Keratinocyte (primary cell): ENCODE results near the gene WSB1.

Experiments
- CTCF ChIP-seq, 3 experiments: IDR thresholded peaks in 1 of 3; conservative IDR thresholded peaks in 1 of 3; optimal IDR thresholded peaks in 1 of 3; 2 replicates in 2 of 3; 3 replicates in 1 of 3; pipeline versions ENCODE3 to v1.5.1; 2011; ENCODE audit warnings: low read length in 3 of 3, mild to moderate bottlenecking in 3 of 3, moderate library complexity in 2 of 3, control low read depth in 1 of 3, inconsistent platforms in 1 of 3; ENCODE audit not compliant: insufficient read depth in 2 of 3; ENCODE audit errors: extremely low read depth in 1 of 3
- EZH2 ChIP-seq: IDR thresholded peaks from one replicate; pipeline ENCODE4 v1.6.1; 2012; ENCODE audit warnings: inconsistent platforms, mild to moderate bottlenecking, low read length, moderate library complexity

GRCh38 chr17:27345141-27345904 lies 51.4 kb downstream of the WSB1 start:
- no peak for TF ChIP-seq CTCF (optimal IDR thresholded peaks at IDR 0.05 in 1 of 3, IDR thresholded peaks at IDR 0.05 in 1 of 3, conservative IDR thresholded peaks at IDR 0.05 in 1 of 3; ENCODE audit: extremely low read depth in 1 of 3, insufficient read depth in 2 of 3, low read length in 3 of 3)
- no peak for TF ChIP-seq EZH2
